HG02973 (cell line): ENCODE data around the gene MCAT.

Source experiments
- ATAC-seq: cut with Tn5 transposase; IDR thresholded peaks from one replicate; pipeline ENCODE4 v1.9.1; 2021; ENCODE audit warnings: moderate library complexity; ENCODE audit not compliant: unreplicated experiment

MCAT gene

DNA sequence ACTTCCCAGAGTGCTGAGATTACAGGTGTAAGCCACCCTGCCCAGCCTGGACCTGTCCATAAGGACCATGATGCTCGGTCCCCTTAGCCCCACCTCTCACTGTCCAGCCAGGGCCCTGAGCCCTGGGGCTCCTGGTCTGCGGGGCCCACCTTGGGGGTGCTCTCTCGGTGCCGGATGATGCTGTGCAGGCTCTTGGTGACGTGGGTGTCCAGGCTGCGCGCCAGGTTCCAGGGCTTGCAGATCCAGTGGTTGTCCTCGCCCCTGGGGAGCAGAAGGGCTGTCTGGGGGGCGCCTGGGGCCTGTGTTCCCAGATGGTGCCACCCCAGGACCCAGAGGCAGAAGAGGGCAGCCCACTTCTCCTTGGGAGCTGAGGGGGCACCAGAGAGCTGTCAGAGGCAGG lies 30.4 kb upstream of the MCAT start:
- ATAC-seq, result no peak

- ATAC-seq, result no peak
These were observed 29.0 kb upstream of the MCAT start for GRCh38 chr22:43172191-43172590.

DNA sequence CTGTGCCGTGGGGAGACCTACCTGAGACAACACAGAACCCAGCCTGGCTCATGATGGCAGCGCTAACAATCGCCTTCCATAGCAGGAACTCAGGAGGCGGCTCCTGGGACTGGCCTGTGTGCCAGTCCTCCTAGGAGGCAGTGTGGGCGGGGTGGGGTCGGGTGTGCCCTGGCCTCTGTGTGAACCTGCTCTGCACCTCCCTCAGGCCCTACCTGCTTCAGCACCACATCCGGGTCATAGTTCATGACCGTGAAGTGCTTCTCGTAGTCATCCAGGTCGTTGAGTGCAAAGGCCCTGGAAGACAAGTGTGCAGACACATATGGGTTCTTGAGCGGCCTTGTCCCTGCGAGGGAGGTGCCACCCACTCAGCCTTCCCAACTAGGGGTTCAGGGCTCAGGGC lies 28.4 kb upstream of the MCAT start:
- no peak for ATAC-seq

- no peak for ATAC-seq
These were observed 27.9 kb upstream of the MCAT start for GRCh38 chr22:43171019-43171491.

DNA sequence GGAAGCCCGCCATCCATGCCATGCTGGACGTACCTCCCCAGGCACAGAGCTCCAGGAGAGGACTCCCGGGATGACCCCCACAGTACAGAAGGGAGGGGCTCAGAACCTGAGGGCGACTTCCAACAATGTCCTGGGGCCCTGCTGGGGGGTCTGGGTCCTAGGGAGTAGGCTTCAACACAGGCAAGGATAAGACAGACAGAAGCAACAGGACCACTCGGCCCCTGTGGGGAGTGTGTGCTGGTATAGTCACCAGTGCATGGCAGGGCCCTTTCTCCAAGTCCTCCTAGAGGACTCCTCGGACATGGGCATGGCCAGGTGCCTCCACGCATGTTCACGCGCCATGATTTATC lies 26.9 kb upstream of the MCAT start:
- no peak for ATAC-seq

DNA sequence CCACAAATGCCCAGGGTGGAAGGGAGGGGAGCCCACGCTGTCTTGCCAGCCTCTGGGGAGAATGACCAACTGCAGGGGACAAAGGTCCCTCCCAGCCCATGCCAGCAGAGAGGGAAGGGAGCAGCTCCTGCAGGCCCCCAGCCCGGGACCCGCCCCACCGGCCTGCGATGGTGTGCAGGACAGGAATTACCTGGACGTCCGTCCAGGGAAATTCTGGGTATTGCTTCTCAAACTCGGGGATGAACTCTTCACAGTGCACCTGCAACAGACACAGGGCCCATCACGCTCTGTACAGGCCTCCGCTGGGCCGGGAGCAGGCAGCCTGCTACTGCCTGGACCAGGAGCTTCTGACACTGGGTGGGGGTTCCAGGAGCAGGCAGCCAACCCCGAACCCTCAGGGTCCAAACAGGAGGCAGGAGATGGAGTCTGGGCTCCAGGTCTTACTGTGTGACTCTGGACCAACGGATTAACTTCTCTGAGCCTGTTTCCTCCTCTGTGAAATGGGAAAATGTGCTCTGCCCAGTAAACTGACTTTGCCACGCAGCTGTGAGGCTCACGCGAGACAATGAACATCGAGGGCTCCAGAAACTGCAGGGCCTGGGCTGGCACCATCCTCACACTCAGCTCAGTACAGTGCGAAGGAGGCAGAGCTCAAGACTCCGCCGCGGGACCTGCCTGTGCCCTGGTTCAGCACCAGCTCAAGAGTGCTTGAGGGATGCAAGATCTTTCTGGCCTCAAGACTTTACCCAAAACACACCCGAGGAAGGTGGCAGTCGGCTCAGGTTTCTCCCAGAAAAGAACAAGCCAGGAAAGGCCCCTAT lies 26.3 kb upstream of the MCAT start:
- no peak for ATAC-seq

GRCh38 chr22:43168471-43169309 lies 25.5 kb upstream of the MCAT start:
- no peak for ATAC-seq

GRCh38 chr22:43167001-43167589 lies 23.9 kb upstream of the MCAT start:
- ATAC-seq, result no peak

- ATAC-seq, result no peak
These were observed 23.1 kb upstream of the MCAT start for GRCh38 chr22:43166132-43166930.

DNA sequence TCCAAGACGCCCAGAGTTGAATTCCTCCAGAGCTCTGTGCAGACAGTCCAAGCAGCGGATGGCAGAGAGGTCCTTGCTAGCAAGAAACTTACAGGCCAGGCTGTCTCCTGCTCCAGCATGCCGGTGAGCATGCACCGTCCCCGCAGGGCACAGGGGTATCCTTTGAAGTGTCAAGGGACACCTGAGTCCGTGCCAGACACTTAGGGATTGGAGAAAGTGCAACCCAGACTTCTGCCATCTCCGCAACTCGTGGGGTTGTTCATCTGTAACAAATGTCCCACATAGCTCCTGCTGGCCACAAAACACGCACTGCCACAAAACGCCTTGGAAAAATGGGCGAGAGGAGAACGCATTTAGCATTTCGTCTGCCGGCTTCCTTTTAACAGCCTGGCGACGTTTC lies 21.4 kb upstream of the MCAT start:
- no peak for ATAC-seq

DNA sequence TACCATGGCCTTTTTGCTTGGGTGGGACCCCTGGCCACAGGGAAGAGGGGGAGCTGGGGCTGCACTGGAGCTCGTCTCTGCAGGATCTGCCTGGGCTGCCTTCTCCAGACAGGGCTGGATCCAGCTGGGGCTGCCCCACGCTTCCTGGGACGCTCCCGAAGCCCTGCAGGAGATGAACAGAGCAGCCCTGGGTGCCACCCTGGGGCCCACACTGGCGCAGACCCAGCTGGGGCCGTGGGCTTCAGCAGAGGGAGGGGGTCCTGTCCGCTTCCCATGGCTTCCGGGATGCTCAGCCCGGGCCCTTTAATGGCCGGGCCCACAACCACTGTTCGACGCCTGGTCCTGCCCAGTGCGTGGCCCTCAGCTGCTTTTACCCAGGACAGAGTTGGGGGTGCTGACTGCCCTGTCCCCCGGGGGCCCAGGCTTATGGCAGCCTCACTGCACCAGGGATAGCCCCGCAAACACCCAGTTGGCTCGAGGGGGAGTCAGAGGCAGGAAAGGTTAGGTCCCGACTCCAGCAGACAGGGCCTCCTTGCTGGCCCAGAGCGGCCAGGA lies 20.1 kb upstream of the MCAT start:
- ATAC-seq, result no peak

DNA sequence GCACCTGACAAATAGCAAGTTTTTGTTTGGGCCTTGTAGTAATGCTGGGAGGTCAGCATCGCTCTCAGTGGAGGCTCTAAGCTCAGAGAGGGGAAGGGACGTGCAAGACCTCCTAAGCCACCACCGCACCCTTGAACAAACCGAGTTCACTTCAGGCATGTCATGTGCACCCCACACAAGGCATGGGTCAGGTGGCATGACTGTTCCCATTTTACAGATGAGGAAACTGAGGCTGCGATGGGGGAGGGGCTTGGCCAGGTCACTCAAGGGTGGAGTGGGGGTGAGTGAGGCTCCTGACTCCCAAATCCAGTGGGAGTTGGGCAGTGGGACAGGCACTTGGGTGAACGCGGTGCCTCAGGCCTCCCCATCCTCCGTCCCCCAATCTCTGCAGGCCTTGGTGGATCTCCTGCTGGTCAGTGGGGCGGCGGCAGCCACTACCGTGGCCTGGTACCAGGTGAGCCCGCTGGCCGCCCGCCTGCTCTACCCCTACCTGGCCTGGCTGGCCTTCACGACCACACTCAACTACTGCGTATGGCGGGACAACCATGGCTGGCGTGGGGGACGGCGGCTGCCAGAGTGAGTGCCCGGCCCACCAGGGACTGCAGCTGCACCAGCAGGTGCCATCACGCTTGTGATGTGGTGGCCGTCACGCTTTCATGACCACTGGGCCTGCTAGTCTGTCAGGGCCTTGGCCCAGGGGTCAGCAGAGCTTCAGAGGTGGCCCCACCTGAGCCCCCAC lies 19.4 kb upstream of the MCAT start:
- no peak for ATAC-seq

GRCh38 chr22:43160497-43161126 lies 17.4 kb upstream of the MCAT start:
- ATAC-seq, result no peak

DNA sequence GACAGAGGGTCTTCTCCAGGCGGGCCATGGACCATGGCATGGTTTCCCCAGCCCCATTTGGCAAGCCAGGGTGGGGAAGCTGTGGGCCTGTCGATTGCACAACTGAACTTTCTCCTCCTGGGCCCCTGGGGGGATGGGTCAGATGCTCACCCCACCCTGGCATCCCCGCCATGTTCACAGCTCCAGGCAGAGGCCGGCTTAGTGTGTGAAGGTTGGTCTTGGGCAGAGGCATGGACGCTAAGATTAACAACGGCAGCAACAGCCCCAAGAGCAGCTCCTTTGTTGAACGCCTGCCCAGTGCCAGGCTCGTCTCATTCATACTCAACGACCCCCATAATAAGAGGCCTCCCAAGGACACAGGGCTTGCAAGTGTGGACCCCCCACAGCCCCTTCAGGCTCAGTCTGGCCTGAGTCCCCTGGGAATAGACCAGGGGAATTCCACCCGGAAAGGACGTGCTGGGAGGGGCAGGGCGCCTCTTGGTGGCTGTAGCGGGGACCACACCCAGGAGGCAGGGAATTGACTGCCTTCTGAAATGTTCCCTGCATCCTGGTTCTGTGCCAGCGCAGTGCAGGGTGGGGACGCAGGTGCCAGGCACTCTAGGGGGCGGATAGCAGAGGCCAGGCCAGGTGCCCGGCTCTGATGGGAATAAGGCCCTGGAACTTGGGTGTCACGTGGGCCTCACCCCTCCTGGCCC lies 16.4 kb upstream of the MCAT start:
- ATAC-seq, result no peak

DNA sequence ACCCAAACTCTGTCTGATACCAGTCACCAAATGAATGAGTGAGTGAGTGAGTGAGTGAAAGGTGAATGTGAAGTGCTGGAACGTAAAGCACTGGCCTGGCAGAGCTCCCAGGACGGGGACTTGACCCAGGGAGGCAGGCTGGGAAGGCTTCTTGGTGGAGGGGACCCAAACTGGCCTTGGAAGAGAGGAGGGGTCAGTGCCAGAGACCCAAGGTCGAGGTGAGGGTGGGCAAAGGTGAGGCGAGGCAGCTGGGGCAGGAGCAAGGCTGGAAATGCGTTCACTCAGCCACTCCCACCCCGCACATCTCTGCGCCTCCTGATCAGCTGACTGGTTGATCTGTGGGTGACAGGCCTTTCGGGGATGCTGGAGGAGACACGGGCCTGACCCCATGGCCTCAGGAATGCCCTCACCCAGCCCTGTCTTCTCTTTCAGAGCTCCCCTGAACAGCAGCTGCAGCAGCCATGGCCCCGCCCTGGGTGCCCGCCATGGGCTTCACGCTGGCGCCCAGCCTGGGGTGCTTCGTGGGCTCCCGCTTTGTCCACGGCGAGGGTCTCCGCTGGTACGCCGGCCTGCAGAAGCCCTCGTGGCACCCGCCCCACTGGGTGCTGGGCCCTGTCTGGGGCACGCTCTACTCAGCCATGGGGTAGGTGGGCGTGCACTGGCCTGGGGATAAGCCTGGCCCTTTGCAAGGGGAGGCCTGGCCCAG lies 15.7 kb upstream of the MCAT start:
- no peak for ATAC-seq

GRCh38 chr22:43157874-43158546 lies 14.8 kb upstream of the MCAT start:
- ATAC-seq, result no peak

DNA sequence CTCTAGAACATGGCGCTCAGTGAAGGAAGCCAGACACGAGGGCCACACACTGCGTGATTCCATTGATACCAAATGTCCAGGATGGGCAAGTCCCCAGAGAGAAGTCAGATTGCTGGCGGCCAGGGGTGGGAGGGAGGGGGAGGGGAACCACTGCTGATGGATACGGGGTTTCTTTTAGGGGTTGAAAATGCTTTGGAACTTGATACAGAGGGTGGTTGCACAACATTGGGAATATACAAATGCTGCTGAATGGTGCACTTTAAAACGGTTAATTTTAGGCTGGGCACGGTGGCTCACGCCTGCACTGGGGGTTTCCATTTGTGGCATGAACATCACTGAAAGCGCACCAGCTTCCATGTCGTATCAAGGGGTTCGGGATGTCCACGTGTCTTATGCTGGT lies 13.2 kb upstream of the MCAT start:
- no peak for ATAC-seq

DNA sequence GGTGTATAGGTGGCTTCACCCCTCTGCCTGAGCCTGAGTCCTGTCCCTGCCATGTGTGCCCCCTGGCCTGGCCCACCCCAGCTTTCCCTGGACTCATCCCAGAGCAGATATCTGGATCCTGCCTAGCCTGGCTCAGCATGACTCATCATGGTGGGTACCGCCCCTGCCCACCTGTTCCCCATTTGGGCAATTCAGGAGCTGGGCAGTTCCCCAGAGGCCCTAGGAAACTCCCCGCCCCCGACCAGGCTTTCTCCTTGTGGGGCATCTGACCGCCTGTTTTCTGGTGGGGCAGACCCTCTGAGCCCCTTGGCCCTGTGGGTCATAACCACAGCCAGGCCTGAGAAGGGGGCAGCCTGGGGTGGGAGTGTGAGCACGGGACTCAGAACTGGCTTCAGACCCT lies 12.6 kb upstream of the MCAT start:
- ATAC-seq, result no peak
